ENCODE measurements around the gene RELB.
A peak's percentile ranks its signal among the peaks of the same experiment; 100 is the strongest.
"Not testable (repeated sequence)": the region's sequence is repeated elsewhere in the genome, so short reads cannot be mapped to it uniquely, and the experiment has no call there.

Gene RELB

GRCh38 chr19:45001087-45001739 is at the start of gene RELB:
TSS of gene RELB (plus strand) at chr19:45001464. CDS start at chr19:45001580, 116 bp downstream.
- Mint-ChIP-seq H3K27ac (peak within 1 kb of the TSS; percentile 99), H3K36me3 (peaks cover 6% of the 10 kb centered on the region), H3K4me1 (peaks cover 14% of the 10 kb centered on the region), H3K4me3 (peak within 1 kb of the TSS; percentile 96), H3K27me3 (no peaks in the 10 kb centered on the region), H3K9me3 (no peaks in the 10 kb centered on the region)

- H3K4me3 Mint-ChIP-seq: peak overlapping the region; percentile 97
- peak overlapping the region; percentile 94 for H3K27ac Mint-ChIP-seq
- no peaks in the 10 kb centered on the region for H3K9me3 Mint-ChIP-seq
- peaks cover 32% of the 10 kb centered on the region for H3K4me1 Mint-ChIP-seq
- no peaks in the 10 kb centered on the region for H3K36me3 Mint-ChIP-seq
- H3K27me3 Mint-ChIP-seq: no peaks in the 10 kb centered on the region
Measured at GRCh38 chr19:44954278-44954648, 47.0 kb upstream of the RELB start.

- H3K9me3 Mint-ChIP-seq: no peaks in the 10 kb centered on the region
- H3K27me3 Mint-ChIP-seq: no peaks in the 10 kb centered on the region
- peaks cover 39% of the 10 kb centered on the region for H3K4me1 Mint-ChIP-seq
- peak within 1 kb of the TSS; percentile 97 for H3K4me3 Mint-ChIP-seq
- no peaks in the 10 kb centered on the region for H3K36me3 Mint-ChIP-seq
- H3K27ac Mint-ChIP-seq: peak within 1 kb of the TSS; percentile 94
Measured at GRCh38 chr19:44954649-44955504, 46.4 kb upstream of the RELB start, which contains the start of gene CLPTM1. TSS of gene CLPTM1 (plus strand) at chr19:44955380. CDS start at chr19:44955396, 16 bp downstream.

GRCh38 chr19:44955505-44956439 is 45.5 kb upstream of the RELB start:
- peaks cover 46% of the 10 kb centered on the region for H3K4me1 Mint-ChIP-seq
- H3K27me3 Mint-ChIP-seq: no peaks in the 10 kb centered on the region
- H3K9me3 Mint-ChIP-seq: no peaks in the 10 kb centered on the region
- peaks cover 2% of the 10 kb centered on the region for H3K36me3 Mint-ChIP-seq
- H3K27ac Mint-ChIP-seq: peak overlapping the region; percentile 63
- peak overlapping the region; percentile 97 for H3K4me3 Mint-ChIP-seq

- peak overlapping the region; percentile 42 for H3K27ac Mint-ChIP-seq
- no peaks in the 10 kb centered on the region for H3K27me3 Mint-ChIP-seq
- peaks cover 2% of the 10 kb centered on the region for H3K36me3 Mint-ChIP-seq
- H3K9me3 Mint-ChIP-seq: no peaks in the 10 kb centered on the region
- H3K4me1 Mint-ChIP-seq: peaks cover 45% of the 10 kb centered on the region
- peak overlapping the region; percentile 97 for H3K4me3 Mint-ChIP-seq
Measured at GRCh38 chr19:44957526-44957925, 43.7 kb upstream of the RELB start.

- H3K9me3 Mint-ChIP-seq: no peaks in the 10 kb centered on the region
- no peak overlapping the region for H3K4me3 Mint-ChIP-seq
- H3K27me3 Mint-ChIP-seq: no peaks in the 10 kb centered on the region
- peaks cover 45% of the 10 kb centered on the region for H3K4me1 Mint-ChIP-seq
- peaks cover 2% of the 10 kb centered on the region for H3K36me3 Mint-ChIP-seq
- H3K27ac Mint-ChIP-seq: peak overlapping the region; percentile 42
Measured at GRCh38 chr19:44958090-44958489, 43.2 kb upstream of the RELB start.

GRCh38 chr19:44959691-44960090 is 41.6 kb upstream of the RELB start:
- Mint-ChIP-seq H3K9me3 (no peaks in the 10 kb centered on the region), H3K27me3 (no peaks in the 10 kb centered on the region), H3K36me3 (peaks cover 4% of the 10 kb centered on the region), H3K27ac (peak overlapping the region; percentile 8), H3K4me1 (peaks cover 41% of the 10 kb centered on the region), H3K4me3 (no peak overlapping the region)

- Mint-ChIP-seq H3K4me3 (no peak overlapping the region), H3K27me3 (no peaks in the 10 kb centered on the region), H3K4me1 (peaks cover 37% of the 10 kb centered on the region), H3K36me3 (peaks cover 5% of the 10 kb centered on the region), H3K27ac (peak overlapping the region; percentile 12), H3K9me3 (no peaks in the 10 kb centered on the region)
Measured at GRCh38 chr19:44960906-44961728, 40.1 kb upstream of the RELB start.

GRCh38 chr19:44961821-44962220 is 39.4 kb upstream of the RELB start:
- no peak overlapping the region for H3K27ac Mint-ChIP-seq
- no peaks in the 10 kb centered on the region for H3K27me3 Mint-ChIP-seq
- no peak overlapping the region for H3K4me3 Mint-ChIP-seq
- peaks cover 5% of the 10 kb centered on the region for H3K36me3 Mint-ChIP-seq
- H3K9me3 Mint-ChIP-seq: no peaks in the 10 kb centered on the region
- peaks cover 29% of the 10 kb centered on the region for H3K4me1 Mint-ChIP-seq

GRCh38 chr19:44968118-44968517 is 33.1 kb upstream of the RELB start:
- no peaks in the 10 kb centered on the region for H3K27me3 Mint-ChIP-seq
- H3K27ac Mint-ChIP-seq: no peak overlapping the region
- no peaks in the 10 kb centered on the region for H3K4me1 Mint-ChIP-seq
- H3K36me3 Mint-ChIP-seq: peaks cover 6% of the 10 kb centered on the region
- H3K4me3 Mint-ChIP-seq: no peak overlapping the region
- H3K9me3 Mint-ChIP-seq: no peaks in the 10 kb centered on the region

GRCh38 chr19:44968670-44969069 is 32.6 kb upstream of the RELB start:
- H3K27ac Mint-ChIP-seq: no peak overlapping the region
- H3K9me3 Mint-ChIP-seq: no peaks in the 10 kb centered on the region
- H3K4me1 Mint-ChIP-seq: no peaks in the 10 kb centered on the region
- H3K36me3 Mint-ChIP-seq: peaks cover 6% of the 10 kb centered on the region
- H3K27me3 Mint-ChIP-seq: no peaks in the 10 kb centered on the region
- no peak overlapping the region for H3K4me3 Mint-ChIP-seq

- Mint-ChIP-seq H3K27me3 (no peaks in the 10 kb centered on the region), H3K9me3 (no peaks in the 10 kb centered on the region), H3K36me3 (peaks cover 8% of the 10 kb centered on the region)
Measured at GRCh38 chr19:44969437-44969836, 31.8 kb upstream of the RELB start.

GRCh38 chr19:44971451-44971850 is 29.8 kb upstream of the RELB start:
- not testable (repeated sequence) for H3K9me3 Mint-ChIP-seq, H3K4me3 Mint-ChIP-seq, H3K27me3 Mint-ChIP-seq, H3K27ac Mint-ChIP-seq, H3K36me3 Mint-ChIP-seq, H3K4me1 Mint-ChIP-seq

More at GRCh38 chr19:44969437-44969836, 31.8 kb upstream of the RELB start:
- H3K4me3 Mint-ChIP-seq: no peak overlapping the region
- no peak overlapping the region for H3K27ac Mint-ChIP-seq
- H3K4me1 Mint-ChIP-seq: no peaks in the 10 kb centered on the region

- Mint-ChIP-seq H3K9me3 (no peaks in the 10 kb centered on the region), H3K4me1 (no peaks in the 10 kb centered on the region), H3K27ac (no peak overlapping the region), H3K36me3 (peaks cover 3% of the 10 kb centered on the region), H3K27me3 (no peaks in the 10 kb centered on the region), H3K4me3 (no peak overlapping the region)
Measured at GRCh38 chr19:44972802-44973201, 28.5 kb upstream of the RELB start.
